GM23248 (cell line): ENCODE results near the gene WWC1.

Source experiments
- EZH2 ChIP-seq: fragments of 200-600 bp; sonication (generic); IDR thresholded peaks from 2 replicates; pipeline ENCODE4 v1.6.1; 2018; ENCODE audit warnings: antibody characterized with exemption, mild to moderate bottlenecking; ENCODE audit not compliant: insufficient read depth, poor library complexity, severe bottlenecking
- EZH2phosphoT487 ChIP-seq: fragments of 200-600 bp; sonication (generic); IDR thresholded peaks from 2 replicates; pipeline ENCODE4 v1.6.1; 2018; ENCODE audit warnings: antibody characterized with exemption, moderate library complexity, mild to moderate bottlenecking, low read depth; ENCODE audit not compliant: insufficient read depth

- no peak for TF ChIP-seq EZH2phosphoT487
- no peak for TF ChIP-seq EZH2
Measured at GRCh38 chr5:168360521-168361285, 69.3 kb downstream of the WWC1 start.
